ENCODE data around the gene LBX2.

GRCh38 chr2:74544634-74545033 is 45.2 kb upstream of the LBX2 start:
- TF ChIP-seq PPARA (CRISPR knock-in tag; IDR thresholded peaks at IDR 0.05; ENCODE audit: borderline replicate concordance) (no peak), ZNF565 (CRISPR knock-in tag; conservative IDR thresholded peaks at IDR 0.05; ENCODE audit: low read depth) (no peak), PATZ1 (CRISPR knock-in tag; IDR thresholded peaks at IDR 0.05; ENCODE audit: borderline replicate concordance) (no peak), CSRNP3 (CRISPR knock-in tag; IDR thresholded peaks at IDR 0.05) (no peak), ZFP3 (CRISPR knock-in tag; IDR thresholded peaks at IDR 0.05) (no peak), ZFP30 (CRISPR knock-in tag; IDR thresholded peaks at IDR 0.05) (no peak), TCF4 (CRISPR knock-in tag; IDR thresholded peaks at IDR 0.05; ENCODE audit: borderline replicate concordance) (no peak), SNAI2 (CRISPR knock-in tag; IDR thresholded peaks at IDR 0.05) (no peak), CSDC2 (CRISPR knock-in tag; IDR thresholded peaks at IDR 0.05) (no peak)
